Naive thymus-derived CD4-positive, alpha-beta T cell (primary cell): ENCODE data around the gene ITPRIP. TPM values are rescaled to one million over a fixed set of nuclear protein-coding genes. Genes with fewer than 3 reads are reported as not detected.

Experiments used
- ATAC-seq: fragments of 150-1000 bp; cut with Tn5 transposase; 2 replicates; pipeline ENCODE4 v1.10.0; 2021; ENCODE audit warnings: mild to moderate bottlenecking, moderate library complexity
- CTCF ChIA-PET: fragments of 350-600 bp; sonication (Branson Sonifier 250); formaldehyde crosslinking; loops from one replicate; lab custom pipeline; 2021; ENCODE audit warnings: antibody characterized with exemption; lab: Charles Lee
- POLR2A ChIA-PET: fragments of 350-600 bp; sonication (Branson Sonifier 250); formaldehyde crosslinking; loops from one replicate; lab custom pipeline; 2021; ENCODE audit warnings: antibody characterized with exemption, inconsistent platforms; lab: Charles Lee
- DNase-seq, 9 donors: peaks; one replicate each; pipeline versions ENCODE4 v3.0.0 to v3.0.0-alpha.2; 2020 to 2022; ENCODE audit warnings: mixed read lengths in 1 of 9
- H3K27ac ChIP-seq: one replicate; pipeline ENCODE4 v1.7.0; 2013; ENCODE audit warnings: mild to moderate bottlenecking, low read depth, low read length, moderate library complexity
- H3K27me3 ChIP-seq, 2 donors: one replicate each; pipeline ENCODE4 v1.7.0; 2013; ENCODE audit warnings: low read length in 2 of 2, mild to moderate bottlenecking in 2 of 2, moderate library complexity in 2 of 2; ENCODE audit not compliant: control insufficient read depth in 2 of 2, insufficient read depth in 2 of 2
- H3K36me3 ChIP-seq, 3 experiments: 1 replicate in 2 of 3; 2 replicates in 1 of 3; pipeline ENCODE4 v1.7.0; 2013; ENCODE audit warnings: low read length in 3 of 3, mild to moderate bottlenecking in 3 of 3, moderate library complexity in 1 of 3; ENCODE audit not compliant: insufficient read depth in 3 of 3, control insufficient read depth in 2 of 3
- H3K4me1 ChIP-seq, 2 donors: one replicate each; pipeline ENCODE4 v1.7.0; 2013; ENCODE audit warnings: low read length in 2 of 2, mild to moderate bottlenecking in 2 of 2, moderate library complexity in 1 of 2; ENCODE audit not compliant: control insufficient read depth in 2 of 2, insufficient read depth in 2 of 2
- H3K4me3 ChIP-seq: 2 replicates; pipeline ENCODE4 v1.7.0; 2013; ENCODE audit warnings: mild to moderate bottlenecking, low read length
- H3K9me3 ChIP-seq, 3 experiments: 1 replicate in 2 of 3; 2 replicates in 1 of 3; pipeline ENCODE4 v1.7.0; 2013; ENCODE audit warnings: low read length in 3 of 3; ENCODE audit not compliant: control insufficient read depth in 2 of 3
- H3K27ac Mint-ChIP-seq, 9 donors: one replicate each; pipeline ENCODE4 v1.8.0; 2020 to 2022; ENCODE audit warnings: mixed read lengths in 9 of 9, mild to moderate bottlenecking in 8 of 9, moderate library complexity in 5 of 9, inconsistent platforms in 2 of 9
- H3K27me3 Mint-ChIP-seq, 5 donors: one replicate each; pipeline ENCODE4 v1.8.0; 2021 to 2022; ENCODE audit warnings: mixed read lengths in 5 of 5, mild to moderate bottlenecking in 1 of 5
- H3K36me3 Mint-ChIP-seq, 5 donors: one replicate each; pipeline ENCODE4 v1.8.0; 2020 to 2022; ENCODE audit warnings: mixed read lengths in 5 of 5, mild to moderate bottlenecking in 3 of 5, inconsistent platforms in 1 of 5
- H3K4me1 Mint-ChIP-seq, 7 donors: one replicate each; pipeline ENCODE4 v1.8.0; 2020 to 2022; ENCODE audit warnings: mixed read lengths in 7 of 7, mild to moderate bottlenecking in 3 of 7, inconsistent platforms in 1 of 7
- H3K4me3 Mint-ChIP-seq, 10 donors: one replicate each; pipeline ENCODE4 v1.8.0; 2020 to 2022; ENCODE audit warnings: mild to moderate bottlenecking in 10 of 10, mixed read lengths in 10 of 10, moderate library complexity in 6 of 10, inconsistent platforms in 2 of 10
- H3K9me3 Mint-ChIP-seq, 11 donors: one replicate each; pipeline ENCODE4 v1.8.0; 2020 to 2022; ENCODE audit warnings: mixed read lengths in 11 of 11, mild to moderate bottlenecking in 4 of 11, inconsistent platforms in 1 of 11, moderate library complexity in 1 of 11
- intact Hi-C, 2 donors: fragments of 100-400 bp; cut with micrococcal nuclease; formaldehyde crosslinking; loops; one replicate each; pipeline ENCODE4 v1.15.1; 2023
- polyA plus RNA-seq, 2 donors: library from polyadenylated mRNA; unstranded; fragments of 300-500 nt; fragmentation: Illumina TruSeq; gene quantifications; one replicate each; pipeline ENCODE4 v1.2.3, GENCODE V29; 2021
- total RNA-seq, 6 experiments: library from RNA in 5 of 6; stranded (reverse) in 5 of 6; gene quantifications; 1 replicate in 5 of 6; 2 replicates in 1 of 6; pipeline ENCODE4 v1.2.3 and lab custom pipeline; 2021 to 2026

The ITPRIP gene
- total and polyA plus RNA-seq, 7 experiments from 2014 or later = 17.8 to 129 (median 20.2) TPM

DNA sequence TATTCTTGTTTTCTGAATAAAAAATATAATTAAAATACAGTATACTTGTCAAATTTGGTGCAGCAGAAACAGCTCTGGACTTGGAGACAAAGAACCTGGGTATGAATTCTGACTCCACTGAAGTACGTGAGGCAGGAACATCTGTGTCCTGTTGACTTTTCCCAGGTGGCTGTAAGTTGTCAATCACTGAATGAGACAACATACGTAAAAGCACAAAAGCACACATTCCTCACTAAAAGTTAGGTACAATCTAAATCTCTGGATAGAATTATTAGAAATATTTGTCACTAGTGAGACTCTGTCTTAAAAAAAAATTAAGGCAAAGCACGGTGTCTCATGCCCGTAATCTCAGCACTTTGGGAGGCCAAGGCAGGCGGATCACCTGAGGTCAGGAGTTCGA lies 33.5 kb upstream of the ITPRIP start:
- H3K36me3 ChIP-seq = no peaks in the 10 kb centered on the region
- H3K4me1 ChIP-seq = no peaks in the 10 kb centered on the region
- peaks cover 18 to 45% (median 34%) of the 10 kb centered on the region in 5 donors for H3K27me3 Mint-ChIP-seq
- no peak overlapping the region for H3K27ac ChIP-seq
- no peak overlapping the region for H3K4me3 Mint-ChIP-seq
- H3K4me1 Mint-ChIP-seq = no peaks in the 10 kb centered on the region
- intact Hi-C loops = no loop called here
- peaks cover 0 to 3% of the 10 kb centered on the region in 2 donors for H3K27me3 ChIP-seq
- H3K9me3 ChIP-seq = no peaks in the 10 kb centered on the region
- H3K36me3 Mint-ChIP-seq = peaks cover 0 to 5% (median 0%) of the 10 kb centered on the region in 5 donors
- H3K27ac Mint-ChIP-seq = no peak overlapping the region
- peaks cover 0 to 5% (median 0%) of the 10 kb centered on the region in 11 donors for H3K9me3 Mint-ChIP-seq
- ATAC-seq (no peak), DNase-seq (no peak)
- POLR2A ChIA-PET = no interaction called here
- no peak overlapping the region for H3K4me3 ChIP-seq
- CTCF ChIA-PET = no interaction called here

DNA sequence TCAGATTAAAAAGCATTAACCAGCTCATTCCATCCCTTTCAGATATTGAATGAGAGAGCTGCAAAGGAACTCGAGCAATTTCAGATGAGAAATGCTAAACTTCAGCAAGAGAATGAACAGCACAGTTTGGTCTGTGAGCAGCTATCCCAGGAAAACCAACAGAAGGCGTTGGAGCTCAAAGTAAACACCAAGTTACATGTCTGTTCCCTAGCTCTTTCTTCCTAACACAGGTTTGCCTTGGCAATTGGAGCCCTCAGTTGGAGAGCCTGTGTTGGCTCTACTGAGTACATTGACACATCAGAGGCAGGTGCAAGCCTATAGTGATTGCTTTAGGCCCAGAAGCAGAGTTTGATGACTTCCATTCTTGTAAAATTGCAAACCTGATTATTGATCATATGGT lies 30.1 kb upstream of the ITPRIP start:
- H3K4me1 ChIP-seq = no peaks in the 10 kb centered on the region
- DNase-seq (no peak), ATAC-seq (no peak)
- H3K9me3 ChIP-seq = no peaks in the 10 kb centered on the region
- peaks cover 0 to 5% (median 0%) of the 10 kb centered on the region in 5 donors for H3K36me3 Mint-ChIP-seq
- no peak overlapping the region for H3K27ac ChIP-seq
- no peaks in the 10 kb centered on the region for H3K36me3 ChIP-seq
- peaks cover 0 to 3% of the 10 kb centered on the region in 2 donors for H3K27me3 ChIP-seq
- peaks cover 0 to 5% (median 0%) of the 10 kb centered on the region in 11 donors for H3K9me3 Mint-ChIP-seq
- no peak overlapping the region for H3K4me3 Mint-ChIP-seq
- peaks cover 0 to under 1% (median 0%) of the 10 kb centered on the region in 7 donors for H3K4me1 Mint-ChIP-seq
- intact Hi-C loops = no loop called here
- H3K4me3 ChIP-seq = no peak overlapping the region
- peaks cover 14 to 36% (median 23%) of the 10 kb centered on the region in 5 donors for H3K27me3 Mint-ChIP-seq
- CTCF ChIA-PET = no interaction called here
- POLR2A ChIA-PET = no interaction called here
- H3K27ac Mint-ChIP-seq = no peak overlapping the region

DNA sequence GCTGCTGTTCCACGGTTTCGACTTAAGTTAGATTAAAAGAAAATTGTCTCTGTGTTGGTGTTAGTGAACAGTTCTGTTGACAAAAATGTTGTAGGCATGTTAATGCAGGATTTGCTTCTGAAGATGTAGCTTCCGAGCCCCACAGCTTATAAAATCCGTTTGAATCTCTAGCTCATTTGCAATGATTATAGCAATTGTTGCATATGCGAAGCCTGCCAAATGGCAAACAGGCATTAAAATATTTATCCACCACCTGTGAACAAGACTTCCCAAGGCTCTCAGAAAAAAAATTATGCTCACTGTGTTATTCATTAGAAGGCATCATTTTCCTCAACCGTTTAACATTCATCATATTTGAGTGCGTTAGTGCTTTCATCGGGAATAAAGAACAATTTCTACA lies 29.6 kb upstream of the ITPRIP start:
- Histone ChIP-seq H3K9me3 (no peaks in the 10 kb centered on the region), H3K27me3 (peaks cover 0 to 3% of the 10 kb centered on the region in 2 donors), H3K36me3 (no peaks in the 10 kb centered on the region), H3K4me3 (no peak overlapping the region), H3K27ac (no peak overlapping the region), H3K4me1 (no peaks in the 10 kb centered on the region)
- Mint-ChIP-seq H3K27ac (no peak overlapping the region), H3K36me3 (peaks cover 0 to 5% (median 0%) of the 10 kb centered on the region in 5 donors), H3K4me3 (no peak overlapping the region), H3K4me1 (peaks cover 0 to 2% (median 0%) of the 10 kb centered on the region in 7 donors), H3K9me3 (peaks cover 0 to 5% (median under 1%) of the 10 kb centered on the region in 11 donors), H3K27me3 (peaks cover 14 to 35% (median 23%) of the 10 kb centered on the region in 5 donors)
- ChIA-PET POLR2A (no interaction called here), CTCF (no interaction called here)
- intact Hi-C loops = no loop called here
- ATAC-seq = no peak
- DNase-seq = no peak

DNA sequence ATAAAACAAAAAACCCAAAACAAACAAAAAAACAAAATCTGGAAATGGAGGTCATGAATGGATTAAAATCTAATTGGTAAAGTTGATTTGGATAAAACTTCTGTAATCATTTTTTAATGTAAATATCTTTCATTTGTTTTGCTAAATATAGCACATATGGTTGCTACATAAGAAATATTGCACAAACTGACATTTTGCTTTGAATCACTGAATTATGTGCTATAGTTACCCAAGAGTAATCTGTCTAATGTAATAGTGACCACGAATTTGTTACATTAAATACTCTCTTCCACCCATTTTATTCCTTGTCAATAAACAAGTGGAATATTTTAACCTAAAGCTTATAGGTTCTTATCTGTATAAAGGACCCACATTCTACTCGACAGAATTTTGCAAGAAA lies 21.5 kb upstream of the ITPRIP start:
- Histone ChIP-seq H3K27ac (no peak overlapping the region), H3K4me1 (no peaks in the 10 kb centered on the region), H3K9me3 (no peaks in the 10 kb centered on the region), H3K27me3 (no peaks in the 10 kb centered on the region), H3K36me3 (no peaks in the 10 kb centered on the region), H3K4me3 (no peak overlapping the region)
- H3K36me3 Mint-ChIP-seq = peaks cover 0 to 6% (median 4%) of the 10 kb centered on the region in 5 donors
- CTCF ChIA-PET = no interaction called here
- H3K4me1 Mint-ChIP-seq = peaks cover 0 to 7% (median 0%) of the 10 kb centered on the region in 7 donors
- DNase-seq = no peak
- peaks cover 0 to 7% (median 0%) of the 10 kb centered on the region in 11 donors for H3K9me3 Mint-ChIP-seq
- no peak for ATAC-seq
- no peak overlapping the region for H3K4me3 Mint-ChIP-seq
- intact Hi-C loops = no loop called here
- H3K27me3 Mint-ChIP-seq = peaks cover 0 to 13% (median 12%) of the 10 kb centered on the region in 5 donors
- H3K27ac Mint-ChIP-seq = no peak overlapping the region
- POLR2A ChIA-PET = no interaction called here

DNA sequence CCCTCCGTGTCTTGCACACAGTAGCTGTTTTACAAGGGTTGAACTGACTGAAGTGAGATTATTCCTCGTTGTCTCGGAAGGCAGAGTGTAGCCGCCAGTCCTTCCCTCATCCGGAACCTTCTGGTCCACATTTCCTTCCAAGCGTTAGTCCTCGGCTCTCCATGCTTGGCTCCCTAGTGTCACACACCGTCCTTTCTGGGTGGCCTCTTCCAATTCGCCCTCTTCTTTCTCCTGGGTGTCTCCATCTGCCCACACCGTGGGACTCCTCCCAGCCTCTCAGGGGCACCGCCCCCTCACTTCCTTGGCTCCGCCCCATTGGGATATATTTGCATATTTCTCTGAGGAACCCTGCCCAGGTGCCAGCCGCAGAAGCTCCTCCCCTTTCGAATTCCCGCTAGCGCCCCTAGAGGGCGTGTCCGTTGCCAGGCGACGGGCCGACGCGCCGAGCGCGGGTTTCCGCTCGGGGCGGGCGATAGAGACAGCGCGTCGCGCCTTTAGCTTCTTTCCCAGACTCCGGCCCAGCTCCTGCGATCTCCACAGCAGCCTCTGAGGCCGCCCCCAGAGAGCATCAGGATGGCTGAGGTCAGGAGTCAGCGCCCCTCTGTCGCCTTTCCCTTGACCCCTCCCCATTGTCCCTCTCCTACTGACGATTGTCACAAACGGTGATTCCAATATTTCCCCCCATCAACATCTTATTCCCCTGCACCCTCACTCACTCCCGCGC lies 15.2 kb upstream of the ITPRIP start, which contains the start of gene CFAP58:
CFAP58 (plus strand) TSS at position 509 of the 724 bp plus-strand sequence; CDS start at position 574, 65 bp downstream.
- no peaks in the 10 kb centered on the region for H3K9me3 ChIP-seq
- DNase-seq (peak; percentile 82 to 90 (median 87)), ATAC-seq (peak; percentile 88)
- no peaks in the 10 kb centered on the region for H3K36me3 ChIP-seq
- Mint-ChIP-seq H3K27ac (peak within 1 kb of the TSS in 2 of 9 donors; percentile 14 to 61), H3K4me1 (peaks cover 0 to 20% (median 6%) of the 10 kb centered on the region in 7 donors), H3K9me3 (peaks cover 0 to 2% (median 0%) of the 10 kb centered on the region in 11 donors), H3K4me3 (peak within 1 kb of the TSS in 6 of 10 donors; percentile 4 to 67 (median 10)), H3K36me3 (no peaks in the 10 kb centered on the region), H3K27me3 (no peaks in the 10 kb centered on the region)
- POLR2A ChIA-PET = interaction anchor here (1.0 to 2.0 kb wide), 9 partner anchors 12 to 84 kb away, joined by 3 to 9 read pairs (median 6); partner anchors contain the start of genes GSTO2 and ITPRIP
- intact Hi-C loops = loop anchor here (1.0 to 5.0 kb wide), 6 partner anchors 15 to 436 kb away; partner anchors contain the start of genes CFAP43 (in 2 of the 2), GSTO2 (in 2 of the 2), SFR1 (in 2 of the 2) and ITPRIP (in 1 of the 2)
- peak within 1 kb of the TSS; percentile 54 for H3K4me3 ChIP-seq
- H3K27ac ChIP-seq = no peak within 1 kb of the TSS
- H3K4me1 ChIP-seq = peaks cover 11% of the 10 kb centered on the region in 2 donors
- CTCF ChIA-PET = interaction anchor here (0.5 to 10.9 kb wide), 13 partner anchors 8 to 106 kb away, joined by 3 to 259 read pairs (median 5); no protein-coding TSS in a partner anchor
- H3K27me3 ChIP-seq = no peaks in the 10 kb centered on the region

DNA sequence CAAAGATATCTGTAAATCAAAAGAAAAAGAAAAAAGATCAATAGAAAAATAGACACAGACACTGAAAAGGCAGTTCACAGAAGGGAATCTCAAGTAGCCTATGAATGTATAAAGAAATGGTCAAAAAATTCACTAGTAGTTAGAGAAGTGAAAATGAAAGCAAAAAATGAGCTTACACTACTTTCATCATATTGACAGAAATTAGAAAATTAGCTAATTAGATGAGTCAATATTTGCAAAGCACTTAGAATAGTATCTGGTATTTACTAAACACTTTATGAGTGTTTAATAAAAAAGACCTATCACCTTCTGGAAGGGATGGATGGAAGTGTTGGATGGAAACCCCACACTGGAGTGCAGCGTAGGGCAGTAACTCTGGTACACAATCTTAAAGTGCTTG lies 13.7 kb upstream of the ITPRIP start:
- CTCF ChIA-PET = interaction anchor here (0.6 to 10.9 kb wide), 14 partner anchors 14 to 846 kb away, joined by 3 to 259 read pairs (median 8); partner anchors contain the start of gene ITPRIP
- no peaks in the 10 kb centered on the region for H3K27me3 Mint-ChIP-seq
- no peaks in the 10 kb centered on the region for H3K36me3 Mint-ChIP-seq
- H3K9me3 Mint-ChIP-seq = peaks cover 0 to 2% (median 0%) of the 10 kb centered on the region in 11 donors
- H3K4me1 Mint-ChIP-seq = peaks cover 4 to 22% (median 10%) of the 10 kb centered on the region in 7 donors
- H3K4me3 Mint-ChIP-seq = peak overlapping the region in 2 of 10 donors; percentile 37 to 67
- ATAC-seq = no peak
- Histone ChIP-seq H3K27me3 (no peaks in the 10 kb centered on the region), H3K36me3 (no peaks in the 10 kb centered on the region), H3K27ac (no peak overlapping the region), H3K4me1 (peaks cover 11% of the 10 kb centered on the region in 2 donors), H3K9me3 (no peaks in the 10 kb centered on the region), H3K4me3 (peak overlapping the region; percentile 24)
- POLR2A ChIA-PET = interaction anchor here (0.6 to 3.4 kb wide), 5 partner anchors 14 to 46 kb away, joined by 3 to 19 read pairs (median 5); partner anchors contain the start of gene ITPRIP
- intact Hi-C loops = loop anchor here (2.0 to 5.0 kb wide), 3 partner anchors 229 to 435 kb away; partner anchors contain the start of genes SFR1 (in 2 of the 2) and STN1 (in 1 of the 2)
- DNase-seq = no peak
- H3K27ac Mint-ChIP-seq = peak overlapping the region in 3 of 9 donors; percentile 28 to 75 (median 59)
